Spleen (tissue), 7 donors: ENCODE results near the gene BAX.
A peak's percentile ranks its signal among the peaks of the same experiment; 100 is the strongest.

Source experiments
- POLR2A ChIP-seq, 3 donors: fragments of 450-650 bp; IDR thresholded peaks; one replicate each; pipeline ENCODE4 v1.5.1; 2017; ENCODE audit warnings: antibody characterized with exemption in 3 of 3, mild to moderate bottlenecking in 1 of 3
- POLR2AphosphoS5 ChIP-seq, 3 donors: sonication (generic); formaldehyde crosslinking; IDR thresholded peaks; one replicate each; pipeline ENCODE4 v1.5.1; 2017; ENCODE audit warnings: antibody characterized with exemption in 3 of 3
- TF ChIP-seq, protein P1 (sequence below), 11 experiments: fragments of 200-600 bp in 7 of 11; fragments of 450-650 bp in 4 of 11; sonication (generic) in 4 of 11; IDR thresholded peaks in 8 of 11; conservative IDR thresholded peaks in 3 of 11; 1 replicate in 7 of 11; 2 replicates in 4 of 11; pipeline versions ENCODE4 v1.4.0 to v1.8.0; 2016 to 2021; ENCODE audit warnings: antibody characterized with exemption in 11 of 11, inconsistent platforms in 4 of 11, mild to moderate bottlenecking in 1 of 11
- donor health status: DM: no; HTN: no; CAD: no; lungs with moderate emphysema.
- donor health status: DM: no; HTN: no; CAD: no.
- donor health status: DM: no; HTN: no; CAD: no.

DNA sequence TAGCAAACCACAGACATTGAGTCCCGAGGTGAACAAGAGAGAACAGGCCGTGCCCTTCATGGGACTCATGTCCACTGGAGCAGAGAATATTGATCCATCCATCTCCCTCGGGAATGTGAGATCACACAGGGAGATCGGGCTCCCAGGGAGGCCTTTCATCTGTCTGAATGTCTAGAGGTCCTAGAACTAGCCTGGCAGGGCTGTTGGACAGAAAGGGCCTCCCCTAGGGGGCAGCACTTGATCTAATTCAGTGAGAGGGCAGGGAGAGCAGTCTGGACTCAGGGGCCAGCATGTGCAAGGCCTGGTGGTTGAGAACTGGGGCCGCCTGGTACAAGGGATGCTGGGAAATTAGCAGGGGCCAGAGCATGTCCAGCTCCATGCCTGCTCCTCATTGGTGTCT is 43.3 kb downstream of the BAX start:
- TF ChIP-seq, protein P1, sequence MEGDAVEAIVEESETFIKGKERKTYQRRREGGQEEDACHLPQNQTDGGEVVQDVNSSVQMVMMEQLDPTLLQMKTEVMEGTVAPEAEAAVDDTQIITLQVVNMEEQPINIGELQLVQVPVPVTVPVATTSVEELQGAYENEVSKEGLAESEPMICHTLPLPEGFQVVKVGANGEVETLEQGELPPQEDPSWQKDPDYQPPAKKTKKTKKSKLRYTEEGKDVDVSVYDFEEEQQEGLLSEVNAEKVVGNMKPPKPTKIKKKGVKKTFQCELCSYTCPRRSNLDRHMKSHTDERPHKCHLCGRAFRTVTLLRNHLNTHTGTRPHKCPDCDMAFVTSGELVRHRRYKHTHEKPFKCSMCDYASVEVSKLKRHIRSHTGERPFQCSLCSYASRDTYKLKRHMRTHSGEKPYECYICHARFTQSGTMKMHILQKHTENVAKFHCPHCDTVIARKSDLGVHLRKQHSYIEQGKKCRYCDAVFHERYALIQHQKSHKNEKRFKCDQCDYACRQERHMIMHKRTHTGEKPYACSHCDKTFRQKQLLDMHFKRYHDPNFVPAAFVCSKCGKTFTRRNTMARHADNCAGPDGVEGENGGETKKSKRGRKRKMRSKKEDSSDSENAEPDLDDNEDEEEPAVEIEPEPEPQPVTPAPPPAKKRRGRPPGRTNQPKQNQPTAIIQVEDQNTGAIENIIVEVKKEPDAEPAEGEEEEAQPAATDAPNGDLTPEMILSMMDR (IDR thresholded peaks at IDR 0.05 in 8 of 11, conservative IDR thresholded peaks at IDR 0.05 in 3 of 11): peak in 6 of 11 experiments; percentile 22 to 50 (median 48)
- TF ChIP-seq POLR2AphosphoS5 (IDR thresholded peaks at IDR 0.05) (no peak), POLR2A (IDR thresholded peaks at IDR 0.05) (no peak)
